Fibroblast of the aortic adventitia (primary cell): ENCODE results near the gene RPS19. TPM values are rescaled to one million over a fixed set of nuclear protein-coding genes. Genes with fewer than 3 reads are reported as not detected.
"Not testable (repeated sequence)": the region's sequence is repeated elsewhere in the genome, so short reads cannot be mapped to it uniquely, and the experiment has no call there.

Experiments
- DNase-seq: peaks from one replicate; pipeline ENCODE4 v3.0.0-alpha.2; 2010; ENCODE audit warnings: low read depth
- H3K4me3 ChIP-seq: 2 replicates; pipeline ENCODE4 v1.5.1; 2011; ENCODE audit warnings: low read depth, mild to moderate bottlenecking, control low read depth, low read length, moderate library complexity
- CTCF ChIP-seq: IDR thresholded peaks from 2 replicates; pipeline ENCODE4 v1.5.1; 2011; ENCODE audit warnings: mild to moderate bottlenecking, low read length, control low read depth, inconsistent platforms; ENCODE audit not compliant: insufficient read depth
- total RNA-seq: library from RNA; depleted of rRNA; stranded (reverse); fragments of >200 nt; gene quantifications from 2 replicates; pipeline ENCODE4 v1.2.3, GENCODE V29; 2012; ENCODE audit warnings: low replicate concordance

RPS19 gene
- total RNA-seq, 1 donor, result 1,080 TPM

DNA sequence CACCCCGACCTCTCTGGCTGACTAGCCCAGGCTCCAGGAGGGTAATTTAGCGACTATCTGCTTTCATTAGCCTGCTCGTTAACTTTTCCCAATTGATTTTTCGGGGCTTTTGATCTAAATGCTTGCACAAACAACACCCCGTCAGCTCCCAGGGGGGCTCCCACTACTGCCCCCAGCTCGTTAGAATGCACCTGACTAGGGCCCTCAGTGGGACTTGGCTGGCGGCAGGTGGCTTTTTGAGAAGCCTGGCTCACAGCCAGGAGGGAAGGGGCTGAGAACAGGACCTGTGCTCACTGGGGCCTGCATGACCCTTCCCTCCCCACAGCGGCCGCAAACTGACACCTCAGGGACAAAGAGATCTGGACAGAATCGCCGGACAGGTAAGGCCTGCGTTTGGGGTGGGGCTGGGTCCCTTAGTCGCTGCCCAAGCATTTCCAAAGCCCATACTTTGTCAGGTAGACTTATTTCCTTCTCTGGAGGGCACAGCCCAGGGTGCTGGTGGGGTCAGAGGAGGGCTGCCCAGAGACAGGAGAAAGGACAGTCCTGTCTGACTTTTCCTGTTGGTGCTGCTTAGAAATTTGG is 9.4 kb downstream of the RPS19 start:
- no peak for DNase-seq
- TF ChIP-seq CTCF, result no peak
- H3K4me3 ChIP-seq, result no peak overlapping the region

GRCh38 chr19:41870401-41870873 is 10.4 kb downstream of the RPS19 start:
- peak; percentile 55 for DNase-seq
- TF ChIP-seq CTCF, result no peak
- no peak overlapping the region for H3K4me3 ChIP-seq

GRCh38 chr19:41871573-41872383 is 11.7 kb downstream of the RPS19 start:
- no peak for TF ChIP-seq CTCF
- H3K4me3 ChIP-seq, result no peak overlapping the region
- DNase-seq, result no peak

DNA sequence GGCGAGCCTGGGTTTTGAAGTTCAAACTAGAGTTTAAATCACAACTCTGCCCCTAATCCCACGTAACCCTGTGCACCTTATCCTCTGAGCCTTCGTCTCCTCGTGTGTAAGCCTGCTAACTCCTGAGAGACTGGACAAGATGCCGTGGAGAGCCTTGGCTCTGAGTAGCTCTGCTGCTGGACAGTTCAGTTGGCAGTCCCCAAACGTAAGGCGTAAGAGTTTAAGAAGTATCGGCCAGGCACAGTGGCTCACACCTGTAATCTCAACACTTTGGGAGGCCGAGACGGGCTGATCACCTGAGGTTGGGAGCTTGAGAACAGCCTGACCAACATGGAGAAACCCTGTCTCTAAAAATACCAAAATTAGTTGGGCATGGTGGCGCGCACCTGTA is 12.3 kb downstream of the RPS19 start:
- TF ChIP-seq CTCF, result no peak
- H3K4me3 ChIP-seq, result no peak overlapping the region
- no peak for DNase-seq

DNA sequence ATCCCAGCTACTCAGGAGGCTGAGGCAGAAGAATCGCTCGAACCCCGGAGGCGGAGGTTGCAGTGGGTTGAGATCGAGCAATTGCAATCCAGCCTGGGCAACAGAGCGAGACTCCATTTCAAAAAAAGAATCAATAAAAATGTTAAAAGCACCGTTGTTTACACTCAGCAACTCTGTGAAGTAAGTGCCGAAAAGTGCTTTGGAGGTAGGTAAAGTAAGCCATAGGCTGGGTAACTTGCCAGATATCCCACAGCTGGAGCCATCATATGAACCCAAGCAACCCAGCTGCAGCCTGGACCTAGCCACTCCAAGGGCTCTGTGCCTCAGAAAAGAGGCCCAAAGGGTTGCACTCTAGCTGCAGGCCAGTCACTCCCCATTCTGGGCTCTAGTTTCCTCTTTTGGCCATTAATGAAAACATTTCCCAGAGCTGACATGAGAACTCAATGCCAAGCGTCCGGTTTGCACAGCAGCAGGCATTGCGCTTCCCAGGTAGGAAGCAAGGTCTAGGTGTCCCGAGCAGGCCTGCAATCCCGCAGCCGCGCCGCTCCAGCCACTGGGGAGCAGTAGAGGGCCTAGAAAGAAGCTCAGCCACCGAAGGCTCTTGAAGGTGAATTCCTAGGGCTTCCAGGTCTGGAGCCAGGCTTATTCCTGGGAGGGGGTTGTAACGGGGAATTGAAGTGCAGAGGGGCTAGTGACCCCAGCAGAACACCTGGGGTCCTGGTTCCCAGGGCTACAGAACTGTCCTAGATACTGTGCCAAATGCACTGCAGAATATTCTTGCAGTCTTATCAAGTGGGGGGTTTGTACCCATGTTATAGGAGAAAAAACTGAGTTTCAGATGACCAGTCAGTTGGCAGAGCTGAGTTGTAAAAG is 13.0 kb downstream of the RPS19 start:
- peak; percentile 66 for TF ChIP-seq CTCF
- no peak overlapping the region for H3K4me3 ChIP-seq
- peak; percentile 55 for DNase-seq

- DNase-seq, H3K4me3 ChIP-seq: not testable (repeated sequence)
Measured at GRCh38 chr19:41875973-41876372, 15.9 kb downstream of the RPS19 start.
